ENCODE results near the gene DPP4.

Gene DPP4

DNA sequence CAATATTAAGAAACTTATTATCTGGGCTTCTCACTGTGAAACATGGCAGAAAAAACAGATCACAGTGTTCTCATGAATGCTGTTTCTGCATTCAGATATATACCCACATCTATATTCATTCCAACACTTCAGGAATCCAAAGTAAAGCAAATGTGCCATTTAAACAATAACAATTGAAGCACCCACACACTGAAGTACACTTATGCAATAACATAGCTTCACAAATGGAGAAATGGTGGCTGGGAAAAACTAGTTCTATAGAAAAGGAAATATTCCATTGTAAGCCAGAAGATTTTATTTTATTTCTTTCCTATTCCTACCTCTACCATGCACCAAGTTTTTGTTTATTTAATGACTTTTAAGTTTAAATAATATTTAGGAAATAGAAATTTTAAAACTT is 111.9 kb downstream of the DPP4 start (continued):
- TF ChIP-seq, protein P1, sequence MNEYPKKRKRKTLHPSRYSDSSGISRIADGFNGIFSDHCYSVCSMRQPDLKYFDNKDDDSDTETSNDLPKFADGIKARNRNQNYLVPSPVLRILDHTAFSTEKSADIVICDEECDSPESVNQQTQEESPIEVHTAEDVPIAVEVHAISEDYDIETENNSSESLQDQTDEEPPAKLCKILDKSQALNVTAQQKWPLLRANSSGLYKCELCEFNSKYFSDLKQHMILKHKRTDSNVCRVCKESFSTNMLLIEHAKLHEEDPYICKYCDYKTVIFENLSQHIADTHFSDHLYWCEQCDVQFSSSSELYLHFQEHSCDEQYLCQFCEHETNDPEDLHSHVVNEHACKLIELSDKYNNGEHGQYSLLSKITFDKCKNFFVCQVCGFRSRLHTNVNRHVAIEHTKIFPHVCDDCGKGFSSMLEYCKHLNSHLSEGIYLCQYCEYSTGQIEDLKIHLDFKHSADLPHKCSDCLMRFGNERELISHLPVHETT (tag by site-specific recombination; IDR thresholded peaks at IDR 0.05): no peak
- no peak for TF ChIP-seq OSR2 (tag by site-specific recombination; IDR thresholded peaks at IDR 0.05)
- TF ChIP-seq, protein P2, sequence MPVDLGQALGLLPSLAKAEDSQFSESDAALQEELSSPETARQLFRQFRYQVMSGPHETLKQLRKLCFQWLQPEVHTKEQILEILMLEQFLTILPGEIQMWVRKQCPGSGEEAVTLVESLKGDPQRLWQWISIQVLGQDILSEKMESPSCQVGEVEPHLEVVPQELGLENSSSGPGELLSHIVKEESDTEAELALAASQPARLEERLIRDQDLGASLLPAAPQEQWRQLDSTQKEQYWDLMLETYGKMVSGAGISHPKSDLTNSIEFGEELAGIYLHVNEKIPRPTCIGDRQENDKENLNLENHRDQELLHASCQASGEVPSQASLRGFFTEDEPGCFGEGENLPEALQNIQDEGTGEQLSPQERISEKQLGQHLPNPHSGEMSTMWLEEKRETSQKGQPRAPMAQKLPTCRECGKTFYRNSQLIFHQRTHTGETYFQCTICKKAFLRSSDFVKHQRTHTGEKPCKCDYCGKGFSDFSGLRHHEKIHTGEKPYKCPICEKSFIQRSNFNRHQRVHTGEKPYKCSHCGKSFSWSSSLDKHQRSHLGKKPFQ (tag by site-specific recombination; IDR thresholded peaks at IDR 0.05): no peak
- no peak for TF ChIP-seq ZNF654 (tag by site-specific recombination; IDR thresholded peaks at IDR 0.05; ENCODE audit: low read depth)
- no peak for TF ChIP-seq ZXDB (tag by site-specific recombination; IDR thresholded peaks at IDR 0.05)
- no peak for TF ChIP-seq ZNF121 (tag by site-specific recombination; IDR thresholded peaks at IDR 0.05)
- TF ChIP-seq ZNF677 (tag by site-specific recombination; IDR thresholded peaks at IDR 0.05): no peak
- TF ChIP-seq IKZF3 (tag by site-specific recombination; IDR thresholded peaks at IDR 0.05): no peak
- TF ChIP-seq ZBTB1 (tag by site-specific recombination; IDR thresholded peaks at IDR 0.05): no peak
- TF ChIP-seq ZNF600 (tag by site-specific recombination; IDR thresholded peaks at IDR 0.05): no peak
- TF ChIP-seq, protein P3, sequence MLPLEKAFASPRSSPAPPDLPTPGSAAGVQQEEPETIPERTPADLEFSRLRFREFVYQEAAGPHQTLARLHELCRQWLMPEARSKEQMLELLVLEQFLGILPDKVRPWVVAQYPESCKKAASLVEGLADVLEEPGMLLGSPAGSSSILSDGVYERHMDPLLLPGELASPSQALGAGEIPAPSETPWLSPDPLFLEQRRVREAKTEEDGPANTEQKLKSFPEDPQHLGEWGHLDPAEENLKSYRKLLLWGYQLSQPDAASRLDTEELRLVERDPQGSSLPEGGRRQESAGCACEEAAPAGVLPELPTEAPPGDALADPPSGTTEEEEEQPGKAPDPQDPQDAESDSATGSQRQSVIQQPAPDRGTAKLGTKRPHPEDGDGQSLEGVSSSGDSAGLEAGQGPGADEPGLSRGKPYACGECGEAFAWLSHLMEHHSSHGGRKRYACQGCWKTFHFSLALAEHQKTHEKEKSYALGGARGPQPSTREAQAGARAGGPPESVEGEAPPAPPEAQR (tag by site-specific recombination; IDR thresholded peaks at IDR 0.05): no peak

- Histone ChIP-seq H3K4me1 (ENCODE audit: control insufficient read depth, insufficient read depth, low read length) (no peaks in the 10 kb centered on the region), H3K4me3 (ENCODE audit: low read depth, low read length) (no peak overlapping the region), H3K36me3 (ENCODE audit: control insufficient read depth in 2 of 2, insufficient read depth in 1 of 2, low read length in 2 of 2) (no peaks in the 10 kb centered on the region), H3K27ac (ENCODE audit: extremely low read depth, low read depth, low read length) (no peak overlapping the region), H3K9me3 (ENCODE audit: control insufficient read depth, insufficient read depth, low read depth, low read length) (no peaks in the 10 kb centered on the region)
- ChIA-PET CTCF (no interaction called here), POLR2A (no interaction called here)
- TF ChIP-seq ZNF433 (tag by site-specific recombination; IDR thresholded peaks at IDR 0.05; ENCODE audit: low read depth) (no peak), ZNF292 (tag by site-specific recombination; IDR thresholded peaks at IDR 0.05; ENCODE audit: borderline replicate concordance, low read depth) (no peak), ZNF274 (IDR thresholded peaks at IDR 0.05; ENCODE audit: low read length) (no peak), ZNF274 (tag by site-specific recombination; IDR thresholded peaks at IDR 0.05; ENCODE audit: borderline replicate concordance) (no peak), ZBTB49 (tag by site-specific recombination; IDR thresholded peaks at IDR 0.05; ENCODE audit: low read depth) (no peak), ZFP69B (tag by site-specific recombination; IDR thresholded peaks at IDR 0.05) (no peak), ZNF133 (tag by site-specific recombination; IDR thresholded peaks at IDR 0.05) (no peak), ZNF202 (tag by site-specific recombination; IDR thresholded peaks at IDR 0.05; ENCODE audit: borderline replicate concordance) (no peak), ZNF626 (tag by site-specific recombination; IDR thresholded peaks at IDR 0.05) (no peak), ZNF623 (tag by site-specific recombination; IDR thresholded peaks at IDR 0.05) (no peak), ZNF169 (tag by site-specific recombination; IDR thresholded peaks at IDR 0.05) (no peak), TCF7L2 (IDR thresholded peaks at IDR 0.05; ENCODE audit: borderline replicate concordance, low read depth, low read length) (no peak), ZNF223 (tag by site-specific recombination; IDR thresholded peaks at IDR 0.05) (no peak), ZNF140 (tag by site-specific recombination; IDR thresholded peaks at IDR 0.05) (no peak)
- TF ChIP-seq, protein P4, sequence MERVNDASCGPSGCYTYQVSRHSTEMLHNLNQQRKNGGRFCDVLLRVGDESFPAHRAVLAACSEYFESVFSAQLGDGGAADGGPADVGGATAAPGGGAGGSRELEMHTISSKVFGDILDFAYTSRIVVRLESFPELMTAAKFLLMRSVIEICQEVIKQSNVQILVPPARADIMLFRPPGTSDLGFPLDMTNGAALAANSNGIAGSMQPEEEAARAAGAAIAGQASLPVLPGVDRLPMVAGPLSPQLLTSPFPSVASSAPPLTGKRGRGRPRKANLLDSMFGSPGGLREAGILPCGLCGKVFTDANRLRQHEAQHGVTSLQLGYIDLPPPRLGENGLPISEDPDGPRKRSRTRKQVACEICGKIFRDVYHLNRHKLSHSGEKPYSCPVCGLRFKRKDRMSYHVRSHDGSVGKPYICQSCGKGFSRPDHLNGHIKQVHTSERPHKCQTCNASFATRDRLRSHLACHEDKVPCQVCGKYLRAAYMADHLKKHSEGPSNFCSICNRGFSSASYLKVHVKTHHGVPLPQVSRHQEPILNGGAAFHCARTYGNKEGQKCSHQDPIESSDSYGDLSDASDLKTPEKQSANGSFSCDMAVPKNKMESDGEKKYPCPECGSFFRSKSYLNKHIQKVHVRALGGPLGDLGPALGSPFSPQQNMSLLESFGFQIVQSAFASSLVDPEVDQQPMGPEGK (tag by site-specific recombination; IDR thresholded peaks at IDR 0.05): no peak
- TF ChIP-seq, protein P5, sequence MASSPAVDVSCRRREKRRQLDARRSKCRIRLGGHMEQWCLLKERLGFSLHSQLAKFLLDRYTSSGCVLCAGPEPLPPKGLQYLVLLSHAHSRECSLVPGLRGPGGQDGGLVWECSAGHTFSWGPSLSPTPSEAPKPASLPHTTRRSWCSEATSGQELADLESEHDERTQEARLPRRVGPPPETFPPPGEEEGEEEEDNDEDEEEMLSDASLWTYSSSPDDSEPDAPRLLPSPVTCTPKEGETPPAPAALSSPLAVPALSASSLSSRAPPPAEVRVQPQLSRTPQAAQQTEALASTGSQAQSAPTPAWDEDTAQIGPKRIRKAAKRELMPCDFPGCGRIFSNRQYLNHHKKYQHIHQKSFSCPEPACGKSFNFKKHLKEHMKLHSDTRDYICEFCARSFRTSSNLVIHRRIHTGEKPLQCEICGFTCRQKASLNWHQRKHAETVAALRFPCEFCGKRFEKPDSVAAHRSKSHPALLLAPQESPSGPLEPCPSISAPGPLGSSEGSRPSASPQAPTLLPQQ (tag by site-specific recombination; IDR thresholded peaks at IDR 0.05): no peak
- TF ChIP-seq, protein P6, sequence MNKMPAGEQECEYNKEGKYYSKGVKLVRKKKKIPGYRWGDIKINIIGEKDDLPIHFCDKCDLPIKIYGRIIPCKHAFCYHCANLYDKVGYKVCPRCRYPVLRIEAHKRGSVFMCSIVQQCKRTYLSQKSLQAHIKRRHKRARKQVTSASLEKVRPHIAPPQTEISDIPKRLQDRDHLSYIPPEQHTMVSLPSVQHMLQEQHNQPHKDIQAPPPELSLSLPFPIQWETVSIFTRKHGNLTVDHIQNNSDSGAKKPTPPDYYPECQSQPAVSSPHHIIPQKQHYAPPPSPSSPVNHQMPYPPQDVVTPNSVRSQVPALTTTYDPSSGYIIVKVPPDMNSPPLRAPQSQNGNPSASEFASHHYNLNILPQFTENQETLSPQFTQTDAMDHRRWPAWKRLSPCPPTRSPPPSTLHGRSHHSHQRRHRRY (tag by site-specific recombination; IDR thresholded peaks at IDR 0.05): no peak
These were observed 113.0 kb downstream of the DPP4 start for GRCh38 chr2:161961061-161961460.

Data from HEK293 (cell line).